Measurements from ENCODE around the gene TNP2.
"Not testable (repeated sequence)": the region's sequence is repeated elsewhere in the genome, so short reads cannot be mapped to it uniquely, and the experiment has no call there.

TNP2 gene

GRCh38 chr16:11224894-11225676 lies 44.0 kb downstream of the TNP2 start:
- DNase-seq, result peak in 1 of 56 donors; percentile 2

DNA sequence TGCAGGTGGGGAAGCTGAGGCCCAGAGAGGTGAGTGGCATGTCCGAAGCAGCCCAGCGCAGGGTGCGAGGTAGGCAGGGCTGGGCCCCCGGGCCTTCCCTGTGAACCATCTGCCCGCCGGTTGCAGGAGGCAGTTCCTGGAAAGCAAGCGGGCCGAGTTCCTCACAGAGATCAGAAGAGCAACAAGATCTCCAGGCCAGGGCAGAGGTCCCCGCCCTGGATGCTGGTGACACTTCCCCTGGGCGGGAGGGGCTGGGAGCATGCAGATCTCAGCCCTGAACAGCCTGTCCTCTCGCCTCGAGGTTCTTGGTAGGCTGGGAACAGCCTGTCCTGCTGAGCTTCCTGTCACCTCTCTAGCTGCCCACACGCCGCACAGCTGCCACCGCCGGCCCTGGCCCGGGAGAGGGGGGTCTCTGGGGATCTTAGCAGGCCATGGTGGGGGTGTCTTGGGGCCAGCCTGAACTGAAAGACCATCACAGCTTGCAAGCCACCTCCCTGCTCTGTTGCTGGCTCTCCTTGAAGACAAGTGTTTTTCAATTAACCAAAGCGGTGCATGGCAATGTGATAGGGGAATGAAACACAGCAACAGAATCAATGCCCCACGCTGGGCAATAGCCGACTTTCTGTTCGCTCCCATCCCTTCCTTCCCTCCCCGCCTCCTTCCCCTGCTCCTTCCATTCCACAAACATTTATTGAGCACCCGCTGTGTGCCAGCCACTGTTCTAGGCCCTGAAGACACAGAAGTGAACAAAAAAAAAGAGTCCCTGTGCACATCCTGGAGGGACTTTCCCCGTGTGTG lies 44.8 kb downstream of the TNP2 start:
- peak in 7 of 56 donors; percentile 0 to 27 (median 14) for DNase-seq

DNA sequence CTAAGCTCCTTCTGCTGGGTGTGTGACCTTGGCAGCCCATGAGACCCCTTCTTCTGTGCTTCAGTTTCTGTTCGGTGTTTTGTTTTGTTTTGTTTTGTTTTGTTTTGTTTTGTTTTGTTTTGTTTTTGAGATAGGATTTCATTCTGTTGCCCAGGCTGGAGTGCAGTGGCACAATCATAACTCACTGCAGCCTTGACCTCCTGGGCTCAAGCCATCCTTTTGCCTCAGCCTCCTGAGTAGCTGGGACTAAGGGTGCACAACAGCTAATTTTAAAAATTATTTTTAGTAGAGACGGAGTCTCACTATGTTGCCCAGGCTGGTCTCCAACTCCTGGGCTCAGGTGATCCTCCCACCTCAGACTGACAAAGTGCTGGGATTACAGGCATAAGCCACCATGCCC lies 48.6 kb downstream of the TNP2 start:
- not testable (repeated sequence) for DNase-seq

- no peak for DNase-seq
Measured at GRCh38 chr16:11219178-11219577, 49.9 kb downstream of the TNP2 start.

DNA sequence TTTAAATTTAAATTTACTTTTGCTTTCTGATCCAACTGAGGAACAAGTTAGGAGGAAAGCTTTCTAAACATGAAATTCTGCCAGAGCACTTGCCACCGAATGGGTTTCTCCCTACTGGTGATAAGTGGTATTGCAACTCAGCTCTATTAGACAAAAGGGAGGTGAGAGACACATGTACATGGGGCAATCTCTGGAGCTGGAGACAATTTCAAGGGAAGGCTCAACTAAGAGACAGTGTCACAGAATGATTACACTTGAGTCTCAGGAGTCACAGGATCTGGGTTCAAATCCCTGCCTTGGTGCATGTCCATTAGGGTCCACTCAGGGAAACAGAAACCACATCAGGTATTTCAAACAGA lies 50.5 kb downstream of the TNP2 start:
- DNase-seq, result no peak

Data from amygdala (tissue), 56 donors.